NCI-H748 treated with DMSO at 0.1 percent for 48 hours (cell line): ENCODE data around the gene NSF.
"Not testable (repeated sequence)": the region's sequence is repeated elsewhere in the genome, so short reads cannot be mapped to it uniquely, and the experiment has no call there.

ENCODE experiments used
- DNase-seq: peaks from one replicate; lab custom pipeline; 2025; lab: John Stamatoyannopoulos, UW

Gene NSF

DNA sequence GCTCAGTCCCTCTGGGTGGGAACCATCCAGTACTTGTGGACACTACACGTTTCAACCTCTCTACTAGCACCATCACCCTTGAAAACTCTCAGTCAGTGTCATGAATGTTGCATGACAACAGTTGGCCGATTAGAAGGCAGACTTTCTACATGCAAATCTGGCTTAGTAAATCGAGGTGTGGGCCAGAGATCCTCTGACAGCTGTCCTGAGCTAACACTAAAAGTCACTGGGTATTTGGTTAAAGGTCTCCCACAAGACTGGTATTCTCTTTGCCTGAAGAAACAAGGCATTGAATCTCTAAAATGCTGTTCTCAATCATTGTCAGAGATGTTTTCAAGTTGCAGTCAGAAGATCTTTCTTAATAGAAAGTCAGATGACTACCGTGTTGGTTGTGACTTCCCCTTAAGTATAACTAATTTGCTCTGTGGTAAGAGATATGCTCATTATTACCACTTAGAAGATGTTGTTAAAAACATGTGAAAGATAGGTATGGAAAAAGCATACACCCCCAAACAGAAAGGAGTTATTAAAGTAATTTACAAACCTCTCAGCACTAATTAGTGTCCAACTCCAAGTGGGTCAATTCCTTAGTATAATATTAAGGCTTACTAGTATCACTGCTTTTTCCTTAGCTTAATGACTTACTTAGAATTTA lies 165.7 kb downstream of the NSF start:
- no peak for DNase-seq

GRCh38 chr17:46756861-46757260 lies 166.4 kb downstream of the NSF start:
- no peak for DNase-seq

DNA sequence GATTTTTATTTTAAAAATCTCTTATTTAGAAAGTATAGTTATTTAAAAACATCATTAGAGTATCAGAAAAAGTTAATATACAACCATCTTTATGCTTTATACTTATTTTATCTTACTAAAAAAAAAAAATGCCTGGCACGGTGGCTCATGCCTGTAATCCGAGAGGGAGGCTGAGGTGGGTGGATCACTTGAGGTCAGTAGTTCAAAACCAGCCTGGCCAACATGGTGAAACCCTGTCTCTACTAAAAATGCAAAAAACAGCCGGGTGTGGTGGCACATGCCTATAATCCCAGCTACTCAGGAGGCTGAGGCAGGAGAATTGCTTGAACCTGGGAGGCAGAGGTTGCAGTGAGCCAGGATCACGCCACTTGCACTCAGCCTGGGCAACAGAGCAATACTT lies 167.1 kb downstream of the NSF start:
- DNase-seq, result not testable (repeated sequence)

- DNase-seq, result no peak
Observed at GRCh38 chr17:46758614-46759013, 168.1 kb downstream of the NSF start.

- DNase-seq, result no peak
Observed at GRCh38 chr17:46759141-46759540, 168.7 kb downstream of the NSF start.

GRCh38 chr17:46763416-46763815 lies 172.9 kb downstream of the NSF start:
- no peak for DNase-seq

DNA sequence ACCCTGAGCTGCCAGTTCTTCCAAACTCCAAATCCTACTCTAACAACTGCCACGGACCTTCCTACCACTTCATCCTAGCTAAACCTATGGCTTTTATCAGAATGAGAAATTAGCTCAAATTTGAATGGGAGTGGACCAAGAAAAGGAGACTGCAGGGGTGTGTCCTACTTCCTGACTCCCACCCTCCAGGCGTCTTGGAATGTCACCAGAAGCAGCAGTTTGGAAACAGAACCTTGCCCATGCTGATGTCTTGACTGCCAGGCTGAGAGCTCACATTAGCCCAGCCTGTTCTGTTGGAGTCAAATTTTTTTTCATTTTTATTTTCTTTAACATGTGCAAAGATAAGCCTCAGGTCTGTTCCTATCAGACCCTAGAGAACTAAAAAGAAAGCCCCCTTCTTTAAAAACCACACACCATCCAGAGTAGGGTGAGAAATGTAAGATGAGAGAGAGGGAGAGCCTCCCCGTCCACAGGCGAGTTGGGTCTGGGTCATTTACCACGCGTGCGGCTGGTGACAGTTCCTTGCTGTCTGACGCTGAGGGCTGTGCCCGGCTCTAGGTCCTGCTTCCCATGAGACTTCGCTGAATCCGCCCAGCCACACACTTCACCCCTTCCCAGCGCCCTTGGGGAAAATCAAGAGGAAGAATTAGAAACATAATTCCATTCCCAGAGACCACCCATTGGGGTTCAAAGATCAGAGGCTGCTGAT lies 173.7 kb downstream of the NSF start:
- no peak for DNase-seq

- DNase-seq, result no peak
Observed at GRCh38 chr17:46764709-46765401, 174.4 kb downstream of the NSF start.

- DNase-seq, result no peak
Observed at GRCh38 chr17:46765453-46765852, 175.0 kb downstream of the NSF start.

GRCh38 chr17:46766493-46767491 lies 176.3 kb downstream of the NSF start:
- no peak for DNase-seq

- DNase-seq, result no peak
Observed at GRCh38 chr17:46768540-46768870, 178.0 kb downstream of the NSF start.

- DNase-seq, result not testable (repeated sequence)
Observed at GRCh38 chr17:46768896-46769295, 178.4 kb downstream of the NSF start.

GRCh38 chr17:46769531-46770438 lies 179.3 kb downstream of the NSF start:
- DNase-seq, result no peak

- no peak for DNase-seq
Observed at GRCh38 chr17:46770439-46770817, 180.0 kb downstream of the NSF start.

- DNase-seq, result no peak
Observed at GRCh38 chr17:46770818-46771560, 180.5 kb downstream of the NSF start.

DNA sequence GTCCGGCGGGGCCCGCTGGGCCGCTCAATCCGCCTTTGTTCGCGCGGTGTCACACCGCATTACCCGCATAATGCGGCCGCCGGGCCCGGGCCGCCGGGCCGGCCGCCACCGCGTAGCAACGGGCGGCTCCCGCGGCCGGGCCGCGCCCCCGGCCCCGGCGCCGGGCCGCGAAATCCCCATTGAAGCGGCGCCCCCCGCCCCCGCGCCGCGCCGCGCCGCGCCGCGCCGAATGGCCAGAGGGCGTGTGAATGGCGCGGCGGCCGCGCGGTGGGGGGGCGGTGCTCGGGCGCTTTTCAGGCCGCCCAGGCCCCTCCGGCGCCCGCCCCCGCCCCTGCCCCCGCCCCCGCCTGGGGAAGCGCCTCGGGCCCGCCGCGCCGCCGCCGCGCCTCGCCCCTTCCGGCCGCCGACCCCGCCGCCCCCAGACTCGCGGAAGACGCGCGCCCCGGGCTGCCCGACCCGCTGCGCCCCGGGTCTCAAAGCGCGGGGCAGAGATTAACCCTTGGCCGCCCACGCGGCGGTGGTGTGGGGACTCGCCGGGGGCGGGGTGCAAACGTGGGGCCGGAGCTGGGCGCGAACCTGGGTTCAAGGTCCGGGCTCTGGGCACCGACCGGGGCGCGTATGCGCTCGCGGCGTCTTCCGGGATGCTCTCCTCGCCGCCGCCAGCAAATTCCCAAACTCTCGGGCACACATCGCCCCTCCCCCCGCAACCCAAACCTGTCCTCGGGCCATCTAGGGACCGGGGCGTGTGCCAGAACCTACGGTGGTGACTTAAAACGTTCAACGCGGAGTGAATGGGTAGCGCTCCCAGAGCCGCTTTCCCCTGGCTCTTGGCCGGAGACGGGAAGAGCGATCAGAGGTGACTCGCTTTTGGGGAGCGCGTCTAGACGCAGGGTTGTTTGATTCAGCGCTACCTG lies 181.3 kb downstream of the NSF start:
- DNase-seq, result no peak

- DNase-seq, result peak; percentile 56
Observed at GRCh38 chr17:46772475-46773220, 182.2 kb downstream of the NSF start.

GRCh38 chr17:46773221-46773605 lies 182.7 kb downstream of the NSF start:
- DNase-seq, result no peak

DNA sequence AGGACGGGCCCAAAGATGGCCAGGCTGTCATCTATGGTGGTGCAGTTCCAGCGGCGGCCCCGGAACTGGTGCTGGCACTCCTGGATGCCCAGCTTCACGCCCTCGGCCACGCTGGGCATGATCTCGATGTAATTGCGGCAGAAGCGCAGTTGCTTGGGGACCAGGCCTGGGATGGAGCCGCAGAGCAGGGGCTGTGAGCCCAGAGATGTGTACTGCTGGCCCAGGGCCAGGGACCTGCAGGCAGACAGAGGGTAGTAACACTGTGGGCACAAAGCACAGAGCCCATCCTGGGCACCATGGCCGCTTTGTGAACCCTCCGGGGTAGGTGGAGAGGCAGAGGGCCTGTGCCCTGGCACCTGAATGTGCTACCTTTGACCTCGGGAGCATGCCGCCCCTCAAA lies 183.2 kb downstream of the NSF start:
- no peak for DNase-seq
